Stomach (tissue), 9 donors: ENCODE measurements around the gene C1QTNF6. TPM values are rescaled to one million over a fixed set of nuclear protein-coding genes. Genes with fewer than 3 reads are reported as not detected.

Experiments
- DNase-seq, 2 donors: peaks; one replicate each; pipeline versions ENCODE4 v3.0.0 to v3.0.0-alpha.2; 2013 to 2019
- H3K27ac ChIP-seq, 5 donors: fragments of 200-600 bp in 4 of 5; sonication (generic) in 4 of 5; one replicate each; pipeline ENCODE4 v1.5.1; 2013 to 2019; ENCODE audit warnings: mild to moderate bottlenecking in 1 of 5, moderate library complexity in 1 of 5
- H3K27me3 ChIP-seq, 3 donors: fragments of 200-600 bp; sonication (generic); one replicate each; pipeline ENCODE4 v1.5.1; 2017 to 2019; ENCODE audit warnings: mixed run types in 1 of 3
- H3K36me3 ChIP-seq, 4 donors: fragments of 200-600 bp; sonication (generic); 1 replicate in 3 of 4; 2 replicates in 1 of 4; pipeline ENCODE4 v1.5.1; 2016 to 2019
- H3K4me1 ChIP-seq, 4 donors: fragments of 200-600 bp; sonication (generic); one replicate each; pipeline ENCODE4 v1.5.1; 2016 to 2019
- H3K4me3 ChIP-seq, 4 donors: fragments of 200-600 bp; sonication (generic) in 3 of 4; one replicate each; pipeline ENCODE4 v1.5.1; 2016 to 2019; ENCODE audit warnings: mild to moderate bottlenecking in 1 of 4
- H3K9me3 ChIP-seq, 4 donors: fragments of 200-600 bp; sonication (generic); one replicate each; pipeline ENCODE4 v1.5.1; 2016 to 2019
- EP300 ChIP-seq: sonication (generic); formaldehyde crosslinking; IDR thresholded peaks from one replicate; pipeline ENCODE4 v1.6.1; 2017; ENCODE audit warnings: antibody characterized with exemption
- POLR2A ChIP-seq, 4 donors: fragments of 450-650 bp; IDR thresholded peaks; one replicate each; pipeline ENCODE4 v1.6.1; 2016; ENCODE audit warnings: antibody characterized with exemption in 4 of 4, control low read depth in 2 of 4, mild to moderate bottlenecking in 1 of 4, moderate library complexity in 1 of 4
- POLR2AphosphoS5 ChIP-seq, 3 donors: sonication (generic); formaldehyde crosslinking; IDR thresholded peaks; one replicate each; pipeline ENCODE4 v1.6.1; 2016; ENCODE audit warnings: antibody characterized with exemption in 3 of 3
- WGBS, 5 donors: extraction: QIAGEN DNeasy Blood & Tissue Kit in 3 of 5; methylation state at CpG; one replicate each; pipeline versions ENCODE4 v1.1.5 to v1.1.7; 2013 to 2018; 5-methylcytosine and 5-hydroxymethylcytosine counted together
- intact Hi-C: fragments of 100-400 bp; cut with DNase I; formaldehyde crosslinking; loops from one replicate; pipeline ENCODE4 v1.15.1; 2023; ENCODE audit warnings: low total_unique reads
- polyA plus RNA-seq, 3 donors: library from polyadenylated mRNA; stranded (reverse); fragments of 200-250 nt; gene quantifications; one replicate each; pipeline ENCODE4 v1.2.3, GENCODE V29; 2013
- total RNA-seq, 5 donors: library from RNA; depleted of rRNA; stranded (reverse); fragments of >200 nt; gene quantifications; one replicate each; pipeline versions ENCODE4 v1.1.0 to v1.2.3, GENCODE V29; 2014 to 2016
- TF ChIP-seq, protein P1 (sequence below), 7 experiments: fragments of 450-650 bp in 4 of 7; fragments of 200-600 bp in 3 of 7; sonication (generic) in 3 of 7; IDR thresholded peaks; one replicate each; pipeline ENCODE4 v1.5.1; 2016 to 2019; ENCODE audit warnings: antibody characterized with exemption in 7 of 7, control low read depth in 2 of 7, mild to moderate bottlenecking in 1 of 7
- donor health status: healthy with polysubstance abuse.
- donor health status: Bipolar disorder and iron deficiency.
- donor health status: healthy.

The C1QTNF6 gene
- total and polyA plus RNA-seq, 8 donors: 0.45 to 10.4 (median 4.0) TPM; not detected in 1

DNA sequence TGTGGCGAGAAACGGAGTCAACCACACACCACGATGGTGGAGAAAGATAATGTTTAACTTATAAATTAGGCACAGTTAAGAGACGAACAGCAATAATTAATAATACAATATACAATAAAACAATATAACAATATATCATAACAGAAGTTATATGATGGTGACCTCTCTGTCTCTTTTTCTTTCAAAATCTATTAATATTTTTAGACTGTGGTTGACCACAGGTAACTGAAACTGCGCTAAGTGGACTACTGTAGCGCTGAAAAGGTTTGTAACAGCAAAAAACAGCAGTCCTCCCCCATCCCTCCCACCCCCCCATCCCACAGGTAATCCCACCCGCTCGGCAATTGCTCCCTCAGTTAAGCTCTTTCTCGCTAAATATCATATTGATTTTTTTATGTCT lies 27.8 kb upstream of the C1QTNF6 start:
- Histone ChIP-seq H3K36me3 (no peaks in the 10 kb centered on the region), H3K27me3 (peaks cover 0 to 51% (median 9%) of the 10 kb centered on the region in 3 donors)
- DNase-seq: no peak

DNA sequence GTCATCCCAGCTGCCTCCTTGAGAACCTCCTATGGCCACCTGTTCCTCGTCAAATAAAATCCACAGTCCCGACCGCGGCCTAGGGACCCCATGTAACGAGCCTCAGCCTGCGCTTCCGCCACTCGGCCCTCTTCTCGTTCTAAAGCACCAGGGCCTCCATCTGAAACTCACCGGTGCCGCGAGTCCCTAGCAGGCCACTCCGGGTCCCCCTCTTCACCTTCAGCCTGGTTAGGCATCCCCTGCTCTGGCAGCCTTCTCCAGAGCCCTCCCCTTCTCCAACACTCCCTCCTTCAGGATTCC lies 26.6 kb upstream of the C1QTNF6 start:
- 54 to 67% (median 63%) methylated on average over 13 of the region's 13 CpGs for WGBS, 5 donors
- H3K4me1 ChIP-seq: no peaks in the 10 kb centered on the region
- H3K9me3 ChIP-seq: no peaks in the 10 kb centered on the region
- TF ChIP-seq EP300: no peak
- TF ChIP-seq, protein P1, sequence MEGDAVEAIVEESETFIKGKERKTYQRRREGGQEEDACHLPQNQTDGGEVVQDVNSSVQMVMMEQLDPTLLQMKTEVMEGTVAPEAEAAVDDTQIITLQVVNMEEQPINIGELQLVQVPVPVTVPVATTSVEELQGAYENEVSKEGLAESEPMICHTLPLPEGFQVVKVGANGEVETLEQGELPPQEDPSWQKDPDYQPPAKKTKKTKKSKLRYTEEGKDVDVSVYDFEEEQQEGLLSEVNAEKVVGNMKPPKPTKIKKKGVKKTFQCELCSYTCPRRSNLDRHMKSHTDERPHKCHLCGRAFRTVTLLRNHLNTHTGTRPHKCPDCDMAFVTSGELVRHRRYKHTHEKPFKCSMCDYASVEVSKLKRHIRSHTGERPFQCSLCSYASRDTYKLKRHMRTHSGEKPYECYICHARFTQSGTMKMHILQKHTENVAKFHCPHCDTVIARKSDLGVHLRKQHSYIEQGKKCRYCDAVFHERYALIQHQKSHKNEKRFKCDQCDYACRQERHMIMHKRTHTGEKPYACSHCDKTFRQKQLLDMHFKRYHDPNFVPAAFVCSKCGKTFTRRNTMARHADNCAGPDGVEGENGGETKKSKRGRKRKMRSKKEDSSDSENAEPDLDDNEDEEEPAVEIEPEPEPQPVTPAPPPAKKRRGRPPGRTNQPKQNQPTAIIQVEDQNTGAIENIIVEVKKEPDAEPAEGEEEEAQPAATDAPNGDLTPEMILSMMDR (IDR thresholded peaks at IDR 0.05): no peak
- no peak for TF ChIP-seq POLR2A (IDR thresholded peaks at IDR 0.05)
- no peak for TF ChIP-seq POLR2AphosphoS5 (IDR thresholded peaks at IDR 0.05)
- H3K4me3 ChIP-seq: no peak overlapping the region
- intact Hi-C loops: no loop called here
- H3K36me3 ChIP-seq: no peaks in the 10 kb centered on the region
- no peak overlapping the region for H3K27ac ChIP-seq
- peaks cover 0 to 52% (median 9%) of the 10 kb centered on the region in 3 donors for H3K27me3 ChIP-seq
- no peak for DNase-seq

More for the DNA sequence above, 27.8 kb upstream of the C1QTNF6 start:
- H3K4me1 ChIP-seq: peaks cover 0 to 3% (median 0%) of the 10 kb centered on the region in 4 donors
- intact Hi-C loops: no loop called here
- TF ChIP-seq POLR2A (IDR thresholded peaks at IDR 0.05) (no peak), POLR2AphosphoS5 (IDR thresholded peaks at IDR 0.05) (no peak), EP300 (no peak)
- TF ChIP-seq, protein P1 (IDR thresholded peaks at IDR 0.05): no peak
- H3K9me3 ChIP-seq: no peaks in the 10 kb centered on the region
- no peak overlapping the region for H3K4me3 ChIP-seq
- H3K27ac ChIP-seq: no peak overlapping the region
- 71 to 89% (median 84%) methylated on average over 9 of the region's 9 CpGs for WGBS, 5 donors

DNA sequence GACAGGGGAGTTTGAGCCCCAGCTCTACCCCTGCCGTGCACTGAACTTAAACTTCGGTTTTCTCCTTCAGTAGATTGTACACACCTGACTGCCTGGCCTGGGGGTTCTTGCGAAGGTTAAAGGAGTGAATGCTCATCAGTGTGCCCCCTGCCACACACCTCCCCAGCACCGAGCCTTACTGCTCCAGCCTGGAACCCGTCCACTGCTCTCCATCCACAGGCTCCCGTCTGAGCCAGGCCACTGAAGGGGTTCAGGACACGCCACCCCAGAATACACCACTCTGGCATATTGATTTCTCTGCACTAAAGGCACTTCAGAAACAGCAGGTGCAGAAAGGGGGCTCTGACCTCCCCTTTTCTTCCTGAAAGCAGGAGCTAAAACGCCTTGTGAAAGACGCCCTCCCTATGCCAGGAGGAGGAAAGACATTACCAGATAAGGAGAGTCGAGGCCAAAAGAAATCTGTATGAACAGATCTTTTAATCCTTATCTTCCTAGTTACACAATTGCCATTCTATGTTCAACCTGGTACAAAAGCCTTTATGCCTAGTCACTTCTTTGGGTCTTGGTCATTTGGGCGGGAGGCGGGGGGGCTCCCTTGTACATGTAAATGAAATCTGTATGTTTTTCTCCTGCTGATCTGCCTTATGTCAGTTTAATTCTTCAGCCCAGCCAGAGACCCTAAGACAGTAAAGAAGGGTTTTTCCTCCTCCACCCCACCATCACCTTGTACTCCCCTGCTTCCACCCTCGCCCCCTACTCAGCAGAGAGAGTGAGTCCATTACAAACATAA lies 26.1 kb upstream of the C1QTNF6 start:
- no peak for TF ChIP-seq POLR2A (IDR thresholded peaks at IDR 0.05)
- TF ChIP-seq EP300: no peak
- TF ChIP-seq POLR2AphosphoS5 (IDR thresholded peaks at IDR 0.05): no peak
- TF ChIP-seq, protein P1 (IDR thresholded peaks at IDR 0.05): no peak
- intact Hi-C loops: no loop called here
- peaks cover 0 to 47% (median 9%) of the 10 kb centered on the region in 3 donors for H3K27me3 ChIP-seq
- H3K9me3 ChIP-seq: no peaks in the 10 kb centered on the region
- H3K4me1 ChIP-seq: no peaks in the 10 kb centered on the region
- DNase-seq: no peak
- no peak overlapping the region for H3K4me3 ChIP-seq
- 55 to 71% (median 63%) methylated on average over 13 of the region's 13 CpGs for WGBS, 5 donors
- no peak overlapping the region for H3K27ac ChIP-seq
- no peaks in the 10 kb centered on the region for H3K36me3 ChIP-seq

DNA sequence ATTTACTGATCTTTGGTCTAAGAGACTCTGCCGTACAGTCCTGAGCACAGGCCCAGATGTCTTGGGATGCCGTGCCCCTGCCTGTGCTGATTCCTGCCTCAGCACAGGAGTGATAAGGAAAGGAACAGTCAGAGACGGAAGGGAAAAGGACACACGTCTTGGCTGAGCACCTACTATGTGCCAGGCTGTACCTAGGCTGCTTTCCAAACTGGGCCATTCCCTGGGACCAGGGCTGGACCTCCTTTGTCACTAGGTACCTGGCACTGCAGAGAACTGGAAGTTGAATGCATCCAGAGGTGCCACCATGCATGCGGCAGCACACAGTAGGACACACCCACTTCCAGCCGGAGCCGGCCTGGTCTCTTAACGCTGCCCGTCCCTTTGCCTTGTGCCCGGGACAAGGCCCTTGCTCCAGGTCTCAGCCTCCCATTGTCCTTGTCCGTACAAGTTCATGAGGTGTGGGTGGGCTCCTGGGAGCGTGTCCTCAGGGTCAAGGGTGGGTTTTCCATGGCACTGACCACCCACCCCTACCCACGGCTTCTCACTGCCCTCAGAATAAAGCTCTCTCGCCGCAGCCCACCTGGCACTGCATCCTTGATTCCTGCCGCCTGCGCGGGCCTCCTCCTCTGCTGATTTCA lies 25.3 kb upstream of the C1QTNF6 start:
- no peak for DNase-seq
- H3K36me3 ChIP-seq: no peaks in the 10 kb centered on the region
- H3K4me1 ChIP-seq: no peaks in the 10 kb centered on the region
- no peak overlapping the region for H3K4me3 ChIP-seq
- 87 to 89% (median 89%) methylated on average over 13 to 18 of the region's 18 CpGs for WGBS, 5 donors
- intact Hi-C loops: no loop called here
- H3K27ac ChIP-seq: no peak overlapping the region
- no peak for TF ChIP-seq POLR2A (IDR thresholded peaks at IDR 0.05)
- no peaks in the 10 kb centered on the region for H3K9me3 ChIP-seq
- peaks cover 0 to 40% (median 9%) of the 10 kb centered on the region in 3 donors for H3K27me3 ChIP-seq
